HG03342 (cell line): ENCODE measurements around the gene FOXO3.
"Not testable (repeated sequence)": the region's sequence is repeated elsewhere in the genome, so short reads cannot be mapped to it uniquely, and the experiment has no call there.

Experiments
- ATAC-seq: cut with Tn5 transposase; IDR thresholded peaks from one replicate; pipeline ENCODE4 v1.9.1; 2021; ENCODE audit warnings: mild to moderate bottlenecking, moderate library complexity; ENCODE audit not compliant: unreplicated experiment

The FOXO3 gene

GRCh38 chr6:108658174-108658573 lies 97.5 kb downstream of the FOXO3 start:
- ATAC-seq: no peak

- ATAC-seq: not testable (repeated sequence)
Observed at GRCh38 chr6:108658785-108659184, 98.1 kb downstream of the FOXO3 start.

GRCh38 chr6:108660251-108660650 lies 99.5 kb downstream of the FOXO3 start:
- ATAC-seq: no peak

- ATAC-seq: no peak
Observed at GRCh38 chr6:108661430-108661829, 100.7 kb downstream of the FOXO3 start.

GRCh38 chr6:108661982-108662381 lies 101.3 kb downstream of the FOXO3 start:
- ATAC-seq: no peak

- no peak for ATAC-seq
Observed at GRCh38 chr6:108662702-108663101, 102.0 kb downstream of the FOXO3 start.

- not testable (repeated sequence) for ATAC-seq
Observed at GRCh38 chr6:108663494-108664064, 102.9 kb downstream of the FOXO3 start.

GRCh38 chr6:108665495-108666196 lies 104.9 kb downstream of the FOXO3 start:
- ATAC-seq: no peak

GRCh38 chr6:108666656-108667260 lies 106.0 kb downstream of the FOXO3 start:
- no peak for ATAC-seq

GRCh38 chr6:108667993-108668392 lies 107.3 kb downstream of the FOXO3 start:
- no peak for ATAC-seq

GRCh38 chr6:108669673-108670072 lies 109.0 kb downstream of the FOXO3 start:
- no peak for ATAC-seq

GRCh38 chr6:108671175-108671574 lies 110.5 kb downstream of the FOXO3 start:
- ATAC-seq: no peak

- no peak for ATAC-seq
Observed at GRCh38 chr6:108671790-108672189, 111.1 kb downstream of the FOXO3 start.

- no peak for ATAC-seq
Observed at GRCh38 chr6:108672641-108673040, 111.9 kb downstream of the FOXO3 start.

- no peak for ATAC-seq
Observed at GRCh38 chr6:108673153-108673552, 112.4 kb downstream of the FOXO3 start.

GRCh38 chr6:108673602-108674001 lies 112.9 kb downstream of the FOXO3 start:
- no peak for ATAC-seq

GRCh38 chr6:108675226-108676200 lies 114.8 kb downstream of the FOXO3 start:
- ATAC-seq: no peak

- ATAC-seq: no peak
Observed at GRCh38 chr6:108676555-108676954, 115.8 kb downstream of the FOXO3 start.

GRCh38 chr6:108677357-108677756 lies 116.6 kb downstream of the FOXO3 start:
- ATAC-seq: no peak

GRCh38 chr6:108677894-108678293 lies 117.2 kb downstream of the FOXO3 start:
- ATAC-seq: no peak

GRCh38 chr6:108680314-108680713 lies 119.6 kb downstream of the FOXO3 start:
- not testable (repeated sequence) for ATAC-seq
